Measurements from ENCODE around the gene BBX. TPM values are rescaled to one million over a fixed set of nuclear protein-coding genes. Genes with fewer than 3 reads are reported as not detected.

BBX gene
- total and polyA plus RNA-seq, 2 of the 4 experiments (the other 2 are of a cell fraction) = 13.6 to 107 TPM

DNA sequence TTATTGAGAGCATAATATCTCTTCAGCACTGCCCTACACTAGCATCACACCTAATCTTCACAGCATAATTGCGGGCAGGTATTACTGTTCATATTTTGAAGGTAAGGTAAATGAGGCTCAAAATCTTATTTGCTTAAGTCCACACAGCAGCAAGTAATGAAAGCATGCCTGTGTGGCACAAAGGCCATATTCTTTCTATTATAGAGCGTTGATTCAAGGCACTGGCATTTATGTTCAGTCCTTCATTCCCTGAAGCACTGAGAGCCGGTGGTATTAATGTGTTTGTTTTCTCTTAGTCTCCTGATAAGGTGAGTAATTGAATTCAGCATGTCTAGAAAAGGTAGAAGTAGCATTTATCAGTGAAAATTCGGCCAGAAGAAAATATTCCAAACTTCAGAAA, 231.2 kb downstream of the BBX start:
- Histone ChIP-seq H4K5ac (ENCODE audit: low read depth, low read length) (no peak overlapping the region), H3K14ac (replicated peaks; ENCODE audit: low read depth, low read length) (no peak overlapping the region), H2BK5ac (ENCODE audit: low read depth, low read length, poor library complexity, severe bottlenecking) (no peak overlapping the region), H3K9me3 (ENCODE audit: control insufficient read depth, insufficient read depth, low read length) (no peaks in the 10 kb centered on the region), H3K4me1 (ENCODE audit: control insufficient read depth, insufficient read depth, low read length) (no peaks in the 10 kb centered on the region; the same call in 1 of the 2 replicates), H3K79me1 (ENCODE audit: low read depth in 1 of 2, low read length in 2 of 2) (no peaks in the 10 kb centered on the region), H2AFZ (replicated peaks; ENCODE audit: low read length, poor library complexity) (no peak overlapping the region), H3K18ac (ENCODE audit: low read depth, low read length) (no peak overlapping the region), H3K4me3 (ENCODE audit: insufficient read depth, low read depth, low read length) (no peak overlapping the region), H4K91ac (ENCODE audit: insufficient read depth, low read depth, low read length) (no peak overlapping the region), H3K23ac (ENCODE audit: low read depth, low read length) (no peak overlapping the region), H4K20me1 (ENCODE audit: insufficient read depth, low read length) (no peaks in the 10 kb centered on the region), H2BK120ac (ENCODE audit: low read depth, low read length) (no peak overlapping the region), H3K4ac (ENCODE audit: low read depth, low read length) (no peak overlapping the region), H3K9me1 (ENCODE audit: insufficient read depth, low read length) (no peaks in the 10 kb centered on the region), H3K36me3 (ENCODE audit: control insufficient read depth, insufficient read depth, low read length) (peaks cover 1% of the 10 kb centered on the region; the same call in 1 of the 2 replicates), H3K27ac (ENCODE audit: insufficient read depth, low read length) (no peak overlapping the region), H4K8ac (ENCODE audit: low read depth in 2 of 2, low read length in 2 of 2) (no peak overlapping the region), H3K4me2 (ENCODE audit: low read depth, low read length) (no peak overlapping the region), H2BK20ac (ENCODE audit: low read depth, low read length) (no peak overlapping the region), H3K27me3 (ENCODE audit: control insufficient read depth, insufficient read depth, low read length) (no peaks in the 10 kb centered on the region), H2AK9ac (replicated peaks; ENCODE audit: low read depth, low read length, poor library complexity) (no peak overlapping the region), H2AK5ac (ENCODE audit: low read depth, low read length) (no peak overlapping the region), H2BK15ac (ENCODE audit: low read depth, low read length) (no peak overlapping the region), H3K56ac (ENCODE audit: extremely low read depth, insufficient read depth, low read length) (no peak overlapping the region), H3K9ac (ENCODE audit: low read depth, low read length) (no peak overlapping the region)
- BruUV-seq (replicated peaks) = no TSS peak
- DNase-seq = no peak
- intact Hi-C loops (cut with micrococcal nuclease) = loop anchor here (1.0 to 10.0 kb wide), 4 partner anchors 92 to 798 kb away; no protein-coding TSS in a partner anchor
- no CpG with 5 or more reads among the region's 4 CpGs for WGBS, 2 experiments (ENCODE audit: extremely low coverage in 2 of 2, insufficient read length in 1 of 2)
- dilution Hi-C loops (cut with HindIII; ENCODE audit: low sequenced_read_pairs, unreplicated experiment) = no loop called here
- in situ Hi-C loops (cut with MboI; ENCODE audit: low sequenced_read_pairs) = loop anchor here (10.0 kb wide), 1 partner anchor 171 kb away; no protein-coding TSS in a partner anchor
- ChIA-PET POLR2A (ENCODE audit: unreplicated experiment) (no interaction called here), CTCF (no interaction called here)
- no peak for ATAC-seq (ENCODE audit: low read depth)
- TF ChIP-seq FOS (IDR thresholded peaks at IDR 0.05; ENCODE audit: low read depth, low read length) (no peak), CEBPB (IDR thresholded peaks at IDR 0.05; ENCODE audit: low read depth, low read length) (no peak), RCOR1 (IDR thresholded peaks at IDR 0.05; ENCODE audit: insufficient replicate concordance, low read length) (no peak), NFE2L2 (IDR thresholded peaks at IDR 0.05; ENCODE audit: low read depth, low read length) (no peak), RFX5 (IDR thresholded peaks at IDR 0.05; ENCODE audit: low read depth, low read length) (no peak), MXI1 (IDR thresholded peaks at IDR 0.05; ENCODE audit: borderline replicate concordance, low read depth, low read length) (no peak), MAFK (IDR thresholded peaks at IDR 0.05; ENCODE audit: low read depth, low read length) (no peak), CHD1 (IDR thresholded peaks at IDR 0.05; ENCODE audit: low read depth, low read length) (no peak), POLR2A (IDR thresholded peaks at IDR 0.05; ENCODE audit: low read depth, low read length) (no peak), SMC3 (IDR thresholded peaks at IDR 0.05; ENCODE audit: low read depth, low read length) (no peak), MAZ (IDR thresholded peaks at IDR 0.05; ENCODE audit: borderline replicate concordance, low read depth, low read length) (no peak)
- TF ChIP-seq, protein P1, sequence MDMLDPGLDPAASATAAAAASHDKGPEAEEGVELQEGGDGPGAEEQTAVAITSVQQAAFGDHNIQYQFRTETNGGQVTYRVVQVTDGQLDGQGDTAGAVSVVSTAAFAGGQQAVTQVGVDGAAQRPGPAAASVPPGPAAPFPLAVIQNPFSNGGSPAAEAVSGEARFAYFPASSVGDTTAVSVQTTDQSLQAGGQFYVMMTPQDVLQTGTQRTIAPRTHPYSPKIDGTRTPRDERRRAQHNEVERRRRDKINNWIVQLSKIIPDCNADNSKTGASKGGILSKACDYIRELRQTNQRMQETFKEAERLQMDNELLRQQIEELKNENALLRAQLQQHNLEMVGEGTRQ (IDR thresholded peaks at IDR 0.05; ENCODE audit: low read depth, low read length) = no peak
- TF ChIP-seq, protein P2, sequence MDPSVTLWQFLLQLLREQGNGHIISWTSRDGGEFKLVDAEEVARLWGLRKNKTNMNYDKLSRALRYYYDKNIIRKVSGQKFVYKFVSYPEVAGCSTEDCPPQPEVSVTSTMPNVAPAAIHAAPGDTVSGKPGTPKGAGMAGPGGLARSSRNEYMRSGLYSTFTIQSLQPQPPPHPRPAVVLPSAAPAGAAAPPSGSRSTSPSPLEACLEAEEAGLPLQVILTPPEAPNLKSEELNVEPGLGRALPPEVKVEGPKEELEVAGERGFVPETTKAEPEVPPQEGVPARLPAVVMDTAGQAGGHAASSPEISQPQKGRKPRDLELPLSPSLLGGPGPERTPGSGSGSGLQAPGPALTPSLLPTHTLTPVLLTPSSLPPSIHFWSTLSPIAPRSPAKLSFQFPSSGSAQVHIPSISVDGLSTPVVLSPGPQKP (IDR thresholded peaks at IDR 0.05; ENCODE audit: borderline replicate concordance, low read depth, low read length) = no peak
- TF ChIP-seq, protein P3, sequence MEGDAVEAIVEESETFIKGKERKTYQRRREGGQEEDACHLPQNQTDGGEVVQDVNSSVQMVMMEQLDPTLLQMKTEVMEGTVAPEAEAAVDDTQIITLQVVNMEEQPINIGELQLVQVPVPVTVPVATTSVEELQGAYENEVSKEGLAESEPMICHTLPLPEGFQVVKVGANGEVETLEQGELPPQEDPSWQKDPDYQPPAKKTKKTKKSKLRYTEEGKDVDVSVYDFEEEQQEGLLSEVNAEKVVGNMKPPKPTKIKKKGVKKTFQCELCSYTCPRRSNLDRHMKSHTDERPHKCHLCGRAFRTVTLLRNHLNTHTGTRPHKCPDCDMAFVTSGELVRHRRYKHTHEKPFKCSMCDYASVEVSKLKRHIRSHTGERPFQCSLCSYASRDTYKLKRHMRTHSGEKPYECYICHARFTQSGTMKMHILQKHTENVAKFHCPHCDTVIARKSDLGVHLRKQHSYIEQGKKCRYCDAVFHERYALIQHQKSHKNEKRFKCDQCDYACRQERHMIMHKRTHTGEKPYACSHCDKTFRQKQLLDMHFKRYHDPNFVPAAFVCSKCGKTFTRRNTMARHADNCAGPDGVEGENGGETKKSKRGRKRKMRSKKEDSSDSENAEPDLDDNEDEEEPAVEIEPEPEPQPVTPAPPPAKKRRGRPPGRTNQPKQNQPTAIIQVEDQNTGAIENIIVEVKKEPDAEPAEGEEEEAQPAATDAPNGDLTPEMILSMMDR (conservative IDR thresholded peaks at IDR 0.05; ENCODE audit: low read depth, low read length) = no peak

Measured in IMR-90 (cell line).